ENCODE results near the gene FLNA.

The FLNA gene

DNA sequence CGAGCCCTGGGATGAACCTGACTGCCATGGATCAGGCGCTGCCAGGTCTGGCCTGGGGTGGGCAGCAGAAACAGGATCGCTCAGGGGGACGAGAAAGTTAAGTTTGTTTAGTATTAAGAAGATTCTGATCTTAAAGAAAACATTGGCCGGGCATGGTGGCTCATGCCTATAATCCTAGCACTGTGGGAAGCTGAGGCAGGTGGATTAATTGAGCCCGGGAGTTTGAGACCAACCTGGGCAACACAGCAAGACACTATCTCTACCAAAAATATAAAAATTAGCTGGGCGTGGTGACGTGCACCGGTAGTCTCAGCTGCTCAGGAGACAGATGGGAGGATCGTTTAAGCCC, 696 bp upstream of the FLNA start:
- DNase-seq (ENCODE audit: low read depth in 2 of 2) = no peak

GRCh38 chrX:154373340-154374306, 811 bp downstream of the FLNA start:
- no peak for DNase-seq (ENCODE audit: low read depth in 2 of 2)

- DNase-seq (ENCODE audit: low read depth in 2 of 2) = peak in 1 of 2 donors; percentile 30
Observed at GRCh38 chrX:154372612-154373022, 1.8 kb downstream of the FLNA start.

DNA sequence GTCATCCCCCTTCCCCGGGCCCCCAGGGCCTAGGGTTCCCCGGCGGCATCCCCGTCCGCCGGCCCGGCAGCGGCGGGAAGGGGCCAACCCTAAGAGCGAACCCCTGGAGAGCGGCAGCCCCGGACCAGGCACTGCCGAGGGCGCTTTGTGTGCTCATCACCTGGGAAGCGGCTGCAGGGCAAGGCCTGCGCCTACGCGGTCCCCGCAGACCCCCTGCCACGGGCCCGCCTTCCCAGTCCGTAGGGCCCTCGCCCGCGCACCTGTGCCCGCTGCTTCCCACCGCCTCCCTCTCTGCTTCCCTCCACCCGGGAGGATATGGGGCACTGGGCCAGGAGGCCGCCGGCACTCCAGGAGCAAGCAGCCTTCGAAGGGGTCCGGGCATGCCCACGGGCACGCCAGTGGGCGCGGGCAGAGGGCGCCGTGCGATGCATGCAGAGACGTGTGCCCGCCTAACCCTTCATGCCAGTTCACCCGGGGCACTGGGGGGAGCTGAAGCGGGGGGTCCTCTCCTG, 2.6 kb downstream of the FLNA start:
- DNase-seq (ENCODE audit: low read depth in 2 of 2) = no peak

DNA sequence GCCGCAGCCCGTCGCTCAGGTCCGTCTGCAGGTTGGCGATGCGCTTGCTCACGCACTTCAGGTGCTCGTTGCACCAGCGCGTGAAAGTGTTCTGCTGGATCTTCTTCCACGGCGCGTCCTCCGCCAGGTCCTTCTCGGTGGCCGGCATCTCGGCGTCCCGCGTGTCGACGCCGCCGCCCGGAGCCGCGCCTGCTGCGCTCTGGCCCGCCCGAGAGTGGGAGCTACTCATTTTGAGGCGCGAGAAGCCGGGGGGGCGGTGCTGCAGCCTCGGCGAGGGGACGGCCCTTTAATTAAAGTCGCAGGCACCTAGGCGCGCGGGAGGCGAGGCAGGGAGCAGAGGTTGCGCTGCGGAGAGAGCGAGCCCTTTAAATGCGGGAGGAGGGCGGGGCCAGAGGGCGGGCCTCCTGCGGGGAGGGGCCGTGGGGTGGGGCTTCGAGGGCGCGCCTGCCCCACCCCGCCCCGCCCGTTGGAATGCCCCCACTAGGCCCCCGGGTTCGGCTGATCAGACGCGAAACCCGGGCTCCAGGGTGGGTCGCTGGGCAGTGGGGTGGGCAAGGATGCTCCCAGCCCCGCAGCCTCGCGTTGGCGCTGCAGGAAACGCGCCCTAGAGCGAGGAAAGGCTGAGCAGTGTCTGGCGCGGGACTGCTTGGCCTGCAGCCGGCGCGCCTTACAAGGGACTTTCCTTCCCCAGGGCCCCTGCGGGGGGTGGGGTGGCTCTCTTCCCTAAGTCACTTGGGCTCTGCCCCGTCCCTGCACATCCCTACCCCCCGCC, 3.2 kb downstream of the FLNA start:
- peak; percentile 88 to 89 for DNase-seq (ENCODE audit: low read depth in 2 of 2)

DNA sequence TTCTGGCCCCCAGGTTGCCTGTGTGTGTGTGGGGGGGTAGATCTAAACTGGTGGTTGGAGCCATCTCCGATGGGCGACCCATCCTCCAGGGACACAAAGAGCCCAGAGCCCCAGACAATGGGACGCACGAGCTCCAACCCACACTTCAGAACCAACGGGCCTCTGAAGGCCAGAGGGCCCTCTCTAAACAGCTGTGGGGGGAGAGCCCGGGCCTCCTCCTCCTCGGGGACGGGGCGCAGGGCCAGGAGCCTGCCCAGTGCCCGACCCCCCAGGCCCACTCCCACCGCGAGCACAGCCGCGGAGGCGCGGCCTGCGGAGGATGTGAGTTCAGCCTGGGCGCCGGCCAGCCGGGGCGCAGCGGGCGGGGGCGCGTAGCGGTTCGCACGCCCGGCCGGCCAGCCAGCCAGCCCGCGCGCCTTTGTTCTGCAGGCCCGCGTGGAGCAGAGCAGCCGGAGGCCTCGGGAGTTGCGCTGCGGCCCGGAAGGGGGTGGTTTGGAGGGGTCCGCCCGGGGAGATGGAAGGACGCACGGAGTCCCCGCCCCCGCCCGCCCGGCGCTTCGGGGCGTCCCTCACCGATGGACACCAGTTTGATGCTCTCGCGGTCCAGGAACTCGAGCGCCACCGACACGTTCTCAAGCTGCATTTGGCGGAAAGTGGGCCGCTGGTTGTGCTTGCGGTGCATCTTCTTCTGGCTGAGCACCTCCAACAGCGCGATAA, 4.0 kb downstream of the FLNA start:
- DNase-seq (ENCODE audit: low read depth in 2 of 2) = no peak

- DNase-seq (ENCODE audit: low read depth in 2 of 2) = peak in 1 of 2 donors; percentile 49
Observed at GRCh38 chrX:154369449-154370299, 4.8 kb downstream of the FLNA start.

DNA sequence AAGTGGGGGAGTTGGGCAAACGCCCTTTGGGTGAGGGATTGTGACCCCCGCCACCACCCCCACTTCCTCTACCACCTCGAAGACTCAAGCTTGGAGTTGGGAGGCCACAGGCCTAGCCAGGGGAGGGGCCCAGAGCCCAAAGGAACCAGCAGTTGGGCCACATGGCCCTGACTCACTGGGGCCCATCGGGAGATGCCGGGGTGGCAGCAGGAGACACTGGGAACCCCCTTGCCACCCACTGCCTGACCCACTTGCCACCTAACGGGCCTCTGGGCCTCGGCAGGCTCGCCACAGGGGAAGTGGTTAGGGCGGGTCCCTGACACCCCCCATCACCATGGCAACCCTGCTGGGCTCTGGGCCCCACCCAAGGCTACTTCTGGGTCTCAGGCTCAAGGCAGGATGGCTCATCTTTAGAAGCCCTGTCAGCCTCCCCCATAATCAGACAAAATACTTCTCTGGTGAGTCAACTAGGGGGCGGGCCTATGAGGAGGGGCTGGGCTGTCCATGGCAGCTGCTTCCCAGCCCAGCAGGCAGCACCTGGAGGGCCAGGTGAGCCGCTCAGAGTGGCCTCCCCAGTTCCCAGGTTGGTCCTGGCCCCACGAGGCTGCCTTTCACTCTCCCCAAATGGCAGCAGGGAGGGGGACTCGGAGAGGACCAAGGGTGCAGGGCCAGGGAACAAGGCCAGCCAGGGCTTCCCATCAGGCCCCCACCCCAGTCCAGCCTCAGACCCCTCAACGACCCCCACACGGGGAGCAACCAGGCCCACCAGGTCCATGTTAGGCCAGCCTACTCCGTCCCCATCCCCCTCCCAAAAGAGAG, 5.6 kb downstream of the FLNA start:
- DNase-seq (ENCODE audit: low read depth in 2 of 2) = peak; percentile 89

DNA sequence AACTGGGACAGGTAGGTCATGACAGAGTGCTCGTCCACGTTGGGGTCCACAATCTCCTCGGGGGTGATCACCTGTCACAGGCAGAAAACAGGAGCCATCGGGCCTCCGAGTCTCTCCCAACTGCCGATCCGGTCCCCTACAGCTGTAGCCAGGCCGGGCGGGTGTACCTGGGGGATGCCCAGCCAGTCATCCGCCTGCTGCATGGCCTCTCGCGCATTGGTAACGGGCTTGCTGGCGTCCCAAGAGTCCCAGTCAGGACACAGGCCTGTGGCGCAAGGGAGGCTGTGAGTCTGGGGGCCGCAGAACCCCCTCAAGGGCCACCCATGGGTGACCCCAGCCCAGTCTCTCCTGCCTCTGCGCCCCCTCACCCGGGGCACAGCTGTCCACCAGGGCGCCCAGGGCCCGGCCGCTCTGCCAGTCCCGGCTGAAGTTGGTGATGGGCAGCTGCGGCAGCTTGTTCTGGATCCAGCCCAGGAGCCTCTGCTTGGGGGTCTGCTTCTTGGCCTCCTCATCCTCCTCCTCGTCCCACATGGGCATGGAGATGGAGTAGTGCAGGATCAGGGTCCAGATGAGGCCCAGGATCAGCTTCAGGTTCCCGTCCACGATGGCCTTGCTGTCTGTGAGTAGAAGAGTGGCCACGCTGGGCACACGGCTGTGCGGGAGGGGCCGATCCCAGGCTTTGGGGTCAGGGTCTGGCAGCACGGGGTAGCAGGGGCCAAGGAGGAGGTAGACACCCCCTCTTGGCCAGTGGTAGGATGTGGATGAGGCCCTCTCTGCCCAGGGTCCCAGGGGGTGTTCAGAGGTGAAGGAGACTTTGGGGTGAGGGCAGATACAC, 6.7 kb downstream of the FLNA start:
- no peak for DNase-seq (ENCODE audit: low read depth in 2 of 2)

- no peak for DNase-seq (ENCODE audit: low read depth in 2 of 2)
Observed at GRCh38 chrX:154366666-154367055, 7.8 kb downstream of the FLNA start.

- no peak for DNase-seq (ENCODE audit: low read depth in 2 of 2)
Observed at GRCh38 chrX:154365997-154366665, 8.3 kb downstream of the FLNA start.

DNA sequence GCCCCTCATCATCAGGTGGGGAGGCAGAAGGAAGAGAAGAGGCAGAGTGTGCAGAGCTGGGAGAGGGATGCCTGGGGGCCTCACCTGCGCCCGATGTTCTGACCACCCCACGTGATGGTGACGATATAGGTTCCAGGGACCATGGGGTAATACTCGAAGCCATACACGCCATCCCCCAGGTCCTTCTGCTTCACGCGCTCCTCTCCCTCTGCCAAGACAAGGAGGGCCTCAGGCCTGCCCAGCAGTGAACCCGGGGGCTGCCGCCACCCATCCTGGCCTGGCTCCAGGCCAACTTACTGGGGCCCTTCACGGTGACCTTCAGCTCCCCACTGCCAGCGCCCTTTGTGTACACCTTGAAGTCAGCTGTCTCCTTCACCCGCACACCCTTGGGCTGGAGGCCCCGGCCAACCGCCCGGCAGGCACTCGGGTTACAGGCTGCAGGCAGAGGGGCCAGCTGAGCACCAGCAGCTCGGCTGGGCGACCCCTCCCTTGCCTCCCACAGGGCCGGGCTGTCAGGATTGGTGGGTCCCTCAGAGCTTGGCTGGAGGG, 9.3 kb downstream of the FLNA start:
- DNase-seq (ENCODE audit: low read depth in 2 of 2) = no peak

GRCh38 chrX:154363706-154364439, 10.6 kb downstream of the FLNA start:
- no peak for DNase-seq (ENCODE audit: low read depth in 2 of 2)

DNA sequence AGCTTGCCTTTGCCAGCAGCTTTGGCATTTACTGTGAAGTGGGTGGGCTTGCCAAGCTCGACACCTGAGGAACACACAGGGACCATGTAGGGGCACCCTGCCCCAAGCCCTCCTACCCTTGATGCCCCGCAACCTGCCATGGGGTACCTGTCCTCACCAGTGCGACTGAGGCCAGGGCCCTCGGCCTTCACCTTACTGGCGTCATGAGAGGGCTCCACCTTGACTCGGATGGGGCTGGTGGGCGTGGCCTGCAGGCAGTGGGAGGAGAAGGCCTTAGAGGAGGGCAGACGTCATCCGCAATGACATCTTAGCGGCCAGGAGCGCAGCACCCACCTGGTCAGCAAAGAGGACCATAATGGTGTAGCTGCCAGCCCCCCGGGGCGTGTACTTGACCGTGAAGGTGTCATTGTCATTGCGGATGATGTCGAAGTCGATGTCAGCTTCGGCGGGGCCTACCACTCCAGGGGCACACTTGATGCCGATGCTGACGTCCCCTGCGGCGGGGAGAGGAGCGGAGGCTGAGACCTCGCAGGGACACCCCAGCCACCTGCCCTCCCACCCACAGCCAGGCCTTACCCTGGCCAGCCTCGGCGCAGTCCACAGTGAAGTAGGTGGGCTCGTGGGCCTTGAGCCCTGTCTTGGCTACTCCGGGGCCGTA, 12.2 kb downstream of the FLNA start:
- DNase-seq (ENCODE audit: low read depth in 2 of 2) = no peak

GRCh38 chrX:154360155-154360713, 14.2 kb downstream of the FLNA start:
- DNase-seq (ENCODE audit: low read depth in 2 of 2) = no peak

- no peak for DNase-seq (ENCODE audit: low read depth in 2 of 2)
Observed at GRCh38 chrX:154359362-154360154, 14.9 kb downstream of the FLNA start.
